ENCODE measurements around the gene RUFY1. TPM values are rescaled to one million over a fixed set of nuclear protein-coding genes. Genes with fewer than 3 reads are reported as not detected.

Gene RUFY1
- total and polyA plus RNA-seq, 10 of the 15 experiments (the other 5 are each of a cell fraction or from before 2014, with no cell fraction given): 5.7 to 36.3 (median 24.5) TPM

- TF ChIP-seq ZNF592 (IDR thresholded peaks at IDR 0.05) (no peak), PAX5 (IDR thresholded peaks at IDR 0.05; ENCODE audit: borderline replicate concordance, low read depth, low read length) (no peak), NRF1 (conservative IDR thresholded peaks at IDR 0.05; ENCODE audit: low read depth, low read length) (no peak), ZZZ3 (IDR thresholded peaks at IDR 0.05; ENCODE audit: control insufficient read depth, insufficient read length, low read depth) (no peak)
These were observed 69.9 kb downstream of the RUFY1 start (continued) for GRCh38 chr5:179620293-179620692.

GRCh38 chr5:179620703-179621350, 70.5 kb downstream of the RUFY1 start:
- no peak overlapping the region for H3K27ac ChIP-seq (ENCODE audit: control insufficient read depth, insufficient read depth)
- H3K4me1 ChIP-seq (ENCODE audit: control insufficient read depth, insufficient read depth, low read length): peaks cover 7% of the 10 kb centered on the region
- RAD21 ChIA-PET (ENCODE audit: unreplicated experiment): no interaction called here
- peak overlapping the region; percentile 42 for H3K9ac ChIP-seq (ENCODE audit: control insufficient read depth, insufficient read depth, low read length)
- no peaks in the 10 kb centered on the region for H3K27me3 ChIP-seq (replicated peaks in 1 of 2; ENCODE audit: control insufficient read depth in 2 of 2, insufficient read depth in 2 of 2, low read length in 1 of 2)
- POLR2A ChIA-PET: interaction anchor here (1.0 kb wide), 1 partner anchor 70 kb away, joined by 3 read pairs; no protein-coding TSS in a partner anchor
- CTCF ChIA-PET: interaction anchor here (1.1 to 1.5 kb wide), 4 partner anchors 8 to 142 kb away, joined by 3 to 4 read pairs (median 4); no protein-coding TSS in a partner anchor
- SMC1A ChIA-PET (ENCODE audit: uncharacterized antibody, unreplicated experiment): interaction anchor here (0.7 kb wide), 1 partner anchor 30 kb away, joined by 3 read pairs; no protein-coding TSS in a partner anchor
- peak; percentile 76 for TF ChIP-seq POLR2AphosphoS5 (IDR thresholded peaks at IDR 0.05; ENCODE audit: low read length)
- TF ChIP-seq POLR2A (IDR thresholded peaks at IDR 0.05; ENCODE audit: low read depth, low read length): peak; percentile 50; the same call in 1 of the 2 replicates
- no peak for TF ChIP-seq HDAC2 (IDR thresholded peaks at IDR 0.05)
- no peak for TF ChIP-seq ATF2 (IDR thresholded peaks at IDR 0.05; ENCODE audit: low read length)
- no peak for TF ChIP-seq SMC3 (IDR thresholded peaks at IDR 0.05; ENCODE audit: borderline replicate concordance, low read length)
- 0 out of 2 replicates have a peak, but pooled peaks have one; percentile 8 for TF ChIP-seq POLR2AphosphoS2 (IDR thresholded peaks at IDR 0.05; ENCODE audit: low read depth, low read length)
- BruUV-seq (replicated peaks): no TSS peak
- H3K4me2 ChIP-seq (ENCODE audit: control insufficient read depth, insufficient read depth): peak overlapping the region; percentile 84
- H3K79me2 ChIP-seq (ENCODE audit: control insufficient read depth, insufficient read depth, low read length): peaks cover 70% of the 10 kb centered on the region
- no peak overlapping the region for H2AFZ ChIP-seq (ENCODE audit: control insufficient read depth, low read depth, low read length)
- H3K36me3 ChIP-seq (ENCODE audit: control insufficient read depth in 2 of 2, insufficient read depth in 2 of 2, low read length in 1 of 2): peaks cover 10 to 32% of the 10 kb centered on the region in 2 experiments
- intact Hi-C loops (cut with micrococcal nuclease; ENCODE audit: unreplicated experiment): loop anchor here (5.0 kb wide), 1 partner anchor 64 kb away; no protein-coding TSS in a partner anchor
- H4K20me1 ChIP-seq (ENCODE audit: control insufficient read depth, insufficient read depth): peaks cover 14% of the 10 kb centered on the region
- no peak for FAIRE-seq
- ATAC-seq: no peak
- no peak for DNase-seq (ENCODE audit: low read depth, low spot score)
- peak overlapping the region; percentile 81 for H3K4me3 ChIP-seq
- no peaks in the 10 kb centered on the region for H3K9me3 ChIP-seq (replicated peaks; ENCODE audit: control insufficient read depth, insufficient read depth, low read length)
- in situ Hi-C loops (cut with MboI): no loop called here
- WGBS (ENCODE audit: insufficient coverage, insufficient replicate concordance, low lambda C conversion rate, missing lambda C conversion rate): 2% methylated on average over 5 of the region's 5 CpGs

Data from GM12878 (cell line).